Calu3 (cell line): ENCODE measurements around the gene LCTL. TPM values are rescaled to one million over a fixed set of nuclear protein-coding genes. Genes with fewer than 3 reads are reported as not detected.

Experiments
- Bru-seq: library from RNA; stranded (reverse); fragments of 400-500 nt; gene quantifications from one replicate; lab custom pipeline; 2021; lab: Mats Ljungman, UMichigan
- BruChase-seq, 2 experiments: library from RNA; stranded (reverse); fragments of 400-500 nt; gene quantifications; one replicate each; lab custom pipeline; 2021; lab: Mats Ljungman, UMichigan
- BruUV-seq: library from RNA; stranded (reverse); fragments of 400-500 nt; replicated peaks from 2 replicates; lab custom pipeline; 2021; lab: Mats Ljungman, UMichigan
- CTCF ChIA-PET: fragments of 300-600 bp; sonication (Branson Sonifier 250); formaldehyde crosslinking; loops from one replicate; lab custom pipeline; 2022; ENCODE audit warnings: antibody characterized with exemption; lab: Charles Lee
- DNase-seq: peaks from one replicate; pipeline ENCODE4 v3.0.0; 2022
- H3K27ac Mint-ChIP-seq: one replicate; pipeline ENCODE4 v1.8.0; 2022; ENCODE audit warnings: mixed read lengths; ENCODE audit not compliant: unreplicated experiment
- H3K27me3 Mint-ChIP-seq: one replicate; pipeline ENCODE4 v1.8.0; 2022; ENCODE audit warnings: mixed read lengths; ENCODE audit not compliant: unreplicated experiment
- H3K36me3 Mint-ChIP-seq: one replicate; pipeline ENCODE4 v1.8.0; 2022; ENCODE audit warnings: mild to moderate bottlenecking, moderate library complexity, mixed read lengths; ENCODE audit not compliant: insufficient read depth, unreplicated experiment
- H3K4me1 Mint-ChIP-seq: one replicate; pipeline ENCODE4 v1.8.0; 2022; ENCODE audit warnings: mild to moderate bottlenecking, low read depth, mixed read lengths; ENCODE audit not compliant: unreplicated experiment
- H3K4me3 Mint-ChIP-seq: one replicate; pipeline ENCODE4 v1.8.0; 2022; ENCODE audit warnings: mild to moderate bottlenecking, low read depth, moderate library complexity, mixed read lengths; ENCODE audit not compliant: unreplicated experiment
- H3K9me3 Mint-ChIP-seq: one replicate; pipeline ENCODE4 v1.8.0; 2022; ENCODE audit warnings: low read depth, mixed read lengths; ENCODE audit not compliant: unreplicated experiment
- CTCF ChIP-seq: fragments of 200-600 bp; IDR thresholded peaks from one replicate; pipeline ENCODE4 v1.8.0; 2022; ENCODE audit warnings: antibody characterized with exemption; ENCODE audit not compliant: unreplicated experiment
- intact Hi-C: fragments of 100-400 bp; cut with micrococcal nuclease; formaldehyde crosslinking; loops from one replicate; pipeline ENCODE4 v1.10.0; 2022; ENCODE audit not compliant: unreplicated experiment
- long read RNA-seq: library from polyadenylated mRNA; stranded (forward); transcript quantifications from one replicate; pipeline ENCODE4 v2.0.0, GENCODE V29; 2022
- total RNA-seq: library from RNA; stranded (reverse); gene quantifications from 2 replicates; pipeline ENCODE4 v1.2.3, GENCODE V29; 2022

LCTL gene
- total RNA-seq (0.35 TPM in 1 of 2 replicates, not detected in the other), Bru-seq, nascent RNA (percentile 15 among the genes with signal in this experiment), BruChase-seq, experiment 1, labeled RNA remaining after a 6-hour chase (percentile 5 among the genes with signal in this experiment), BruChase-seq, experiment 2, labeled RNA remaining after a 2-hour chase (percentile 11 among the genes with signal in this experiment)
- long read RNA-seq, partial matches to known transcripts, result 0 of 5 reads
- long read RNA-seq, other reads (novel, unspliced or antisense), result 5 of 5 reads

- H3K9me3 Mint-ChIP-seq, result no peaks in the 10 kb centered on the region
- peaks cover 13% of the 10 kb centered on the region for H3K4me1 Mint-ChIP-seq
- H3K4me3 Mint-ChIP-seq, result no peak within 1 kb of the TSS
- CTCF ChIA-PET, result interaction anchor here (0.6 to 1.6 kb wide), 4 partner anchors 8 to 358 kb away, joined by 3 to 5 read pairs (median 4); no protein-coding TSS in a partner anchor
- H3K27ac Mint-ChIP-seq, result no peak within 1 kb of the TSS
- H3K36me3 Mint-ChIP-seq, result no peaks in the 10 kb centered on the region
- no peak for TF ChIP-seq CTCF
- DNase-seq, result peak; percentile 25
- intact Hi-C loops, result no loop called here
- H3K27me3 Mint-ChIP-seq, result no peaks in the 10 kb centered on the region
- no TSS peak for BruUV-seq
Measured at GRCh38 chr15:66565741-66566144, at the start of gene LCTL. LCTL (minus strand) TSS chr15:66565998; CDS start chr15:66565365, 633 bp downstream.

GRCh38 chr15:66614951-66615760 is 49.4 kb upstream of the LCTL start:
- H3K9me3 Mint-ChIP-seq, result no peaks in the 10 kb centered on the region

GRCh38 chr15:66614456-66614855 is 48.7 kb upstream of the LCTL start:
- Mint-ChIP-seq H3K36me3 (no peaks in the 10 kb centered on the region), H3K4me3 (no peak overlapping the region), H3K27ac (no peak overlapping the region), H3K27me3 (no peaks in the 10 kb centered on the region), H3K4me1 (peaks cover 22% of the 10 kb centered on the region), H3K9me3 (no peaks in the 10 kb centered on the region)
- no TSS peak for BruUV-seq
- CTCF ChIA-PET, result no interaction called here
- no peak for DNase-seq
- no peak for TF ChIP-seq CTCF
- intact Hi-C loops, result no loop called here

More at GRCh38 chr15:66614951-66615760, 49.4 kb upstream of the LCTL start:
- H3K27me3 Mint-ChIP-seq, result no peaks in the 10 kb centered on the region
- no TSS peak for BruUV-seq
- intact Hi-C loops, result loop anchor here (5.0 kb wide), 2 partner anchors 82 to 237 kb away; no protein-coding TSS in a partner anchor
- CTCF ChIA-PET, result interaction anchor here (0.8 to 1.0 kb wide), 2 partner anchors 17 to 83 kb away, joined by 3 to 6 read pairs; no protein-coding TSS in a partner anchor
- peaks cover 22% of the 10 kb centered on the region for H3K4me1 Mint-ChIP-seq
- H3K36me3 Mint-ChIP-seq, result no peaks in the 10 kb centered on the region
- no peak overlapping the region for H3K4me3 Mint-ChIP-seq
- no peak for TF ChIP-seq CTCF
- no peak for DNase-seq
- no peak overlapping the region for H3K27ac Mint-ChIP-seq

GRCh38 chr15:66613743-66614142 is 47.9 kb upstream of the LCTL start:
- H3K4me3 Mint-ChIP-seq, result no peak overlapping the region
- BruUV-seq, result no TSS peak
- no peaks in the 10 kb centered on the region for H3K27me3 Mint-ChIP-seq
- no peak overlapping the region for H3K27ac Mint-ChIP-seq
- no peaks in the 10 kb centered on the region for H3K9me3 Mint-ChIP-seq
- DNase-seq, result no peak
- intact Hi-C loops, result no loop called here
- H3K36me3 Mint-ChIP-seq, result no peaks in the 10 kb centered on the region
- TF ChIP-seq CTCF, result no peak
- H3K4me1 Mint-ChIP-seq, result peaks cover 16% of the 10 kb centered on the region
- CTCF ChIA-PET, result no interaction called here
